ENCODE results near the gene CACNA2D3.

Gene CACNA2D3

DNA sequence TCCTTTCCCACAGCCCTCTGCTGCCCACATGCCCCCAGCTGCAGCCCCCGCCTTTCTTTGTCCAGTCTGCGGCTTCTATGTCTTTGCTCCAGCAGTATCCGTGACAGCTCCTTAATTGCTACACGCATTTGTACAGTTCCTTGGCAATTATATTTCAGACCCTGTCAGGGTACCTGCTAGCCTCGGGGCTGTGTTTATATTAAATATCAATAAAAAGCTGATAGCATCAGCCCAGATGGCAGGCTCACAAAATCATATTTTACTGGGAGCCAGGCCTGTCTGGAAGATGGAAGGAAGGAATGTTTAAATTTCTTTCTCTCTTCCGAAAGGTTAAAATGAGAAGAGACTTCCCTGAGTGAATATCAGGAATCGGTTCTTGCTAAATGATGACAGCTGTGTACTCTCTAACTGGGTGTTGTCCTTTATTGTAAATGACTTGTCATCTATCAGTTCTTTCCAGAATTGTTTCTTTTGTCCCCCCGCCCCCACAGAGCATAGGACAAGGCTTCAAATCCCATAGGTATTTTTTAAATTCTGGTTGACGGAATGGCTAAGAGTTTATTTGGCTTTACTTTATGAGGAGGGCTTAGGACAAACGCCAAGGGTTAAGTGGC lies 427.4 kb downstream of the CACNA2D3 start:
- Histone ChIP-seq H3K4ac (ENCODE audit: low read length) (no peak overlapping the region), H2BK12ac (ENCODE audit: low read length) (no peak overlapping the region), H3K4me3 (ENCODE audit: low read length in 2 of 2) (no peak overlapping the region), H3K9ac (ENCODE audit: low read depth, low read length, poor library complexity) (no peak overlapping the region), H3K14ac (ENCODE audit: low read length) (no peak overlapping the region), H3K9me3 (replicated peaks in 1 of 2; ENCODE audit: control insufficient read depth in 2 of 2, insufficient read depth in 1 of 2, low read depth in 1 of 2, low read length in 2 of 2) (no peaks in the 10 kb centered on the region), H3K79me1 (ENCODE audit: low read depth, low read length) (no peaks in the 10 kb centered on the region), H3K4me2 (ENCODE audit: insufficient read depth, low read length, poor library complexity, severe bottlenecking) (no peak overlapping the region), H3K27me3 (ENCODE audit: control insufficient read depth in 3 of 3, insufficient read depth in 3 of 3, low read depth in 1 of 3, low read length in 3 of 3) (no peaks in the 10 kb centered on the region), H3K36me3 (replicated peaks in 1 of 2; ENCODE audit: control insufficient read depth in 2 of 2, insufficient read depth in 2 of 2, low read length in 2 of 2) (no peaks in the 10 kb centered on the region), H2BK15ac (ENCODE audit: low read length) (no peak overlapping the region), H2BK5ac (ENCODE audit: low read length) (no peak overlapping the region), H3K18ac (ENCODE audit: low read length) (peak overlapping the region; percentile 76), H2BK120ac (ENCODE audit: low read depth, low read length) (no peak overlapping the region), H3K23ac (ENCODE audit: low read depth, low read length, poor library complexity) (no peak overlapping the region), H4K8ac (ENCODE audit: low read depth, low read length) (no peak overlapping the region), H3K27ac (replicated peaks; ENCODE audit: low read length) (no peak overlapping the region), H3K4me1 (ENCODE audit: control insufficient read depth in 2 of 2, insufficient read depth in 1 of 2, low read depth in 1 of 2, low read length in 2 of 2) (no peaks in the 10 kb centered on the region), H2AK5ac (ENCODE audit: low read depth, low read length) (no peak overlapping the region), H2AFZ (ENCODE audit: low read length) (no peak overlapping the region), H4K91ac (ENCODE audit: low read depth, low read length, poor library complexity) (no peak overlapping the region)
- no CpG with 5 or more reads among the region's 10 CpGs for WGBS, 2 donors (ENCODE audit: extremely low coverage in 2 of 2, insufficient read length in 2 of 2, insufficient replicate concordance in 1 of 2)
- no peak for DNase-seq (ENCODE audit: low spot score)

DNA sequence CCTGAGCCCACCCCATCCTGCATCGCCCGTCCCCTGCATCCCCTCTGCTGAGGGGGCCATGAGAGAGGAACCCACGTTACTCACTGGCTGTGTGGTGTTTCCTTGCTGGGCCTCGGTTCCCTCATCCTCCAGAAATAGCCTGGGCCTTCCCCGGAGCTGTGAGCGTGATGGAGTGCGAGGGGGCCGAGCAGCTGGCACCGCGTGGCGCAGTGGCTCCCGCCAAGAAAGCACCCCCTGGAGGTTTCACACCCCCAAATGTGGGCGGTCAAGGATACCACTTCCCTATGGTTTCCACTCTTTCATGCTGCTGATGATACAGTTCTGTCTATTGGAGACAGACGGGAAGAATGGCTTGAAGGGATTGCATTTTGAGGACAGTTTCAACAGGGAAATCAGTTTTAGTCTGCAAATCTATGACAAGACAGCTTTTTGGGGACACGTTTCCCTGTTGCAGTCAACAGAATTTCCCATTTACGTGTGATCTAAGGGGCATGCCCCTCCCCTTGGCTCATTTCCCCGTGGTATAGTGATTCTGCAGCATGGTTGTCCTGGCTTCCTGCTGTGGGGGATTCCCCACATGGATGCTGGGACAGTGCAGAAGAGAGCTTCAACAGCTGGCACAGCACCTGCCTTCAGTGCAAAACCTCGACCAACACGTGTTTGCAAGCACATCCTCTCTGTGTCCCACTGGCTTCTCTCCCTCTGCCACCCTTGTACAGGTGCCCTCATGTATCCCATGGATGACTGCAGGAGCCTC lies 428.0 kb downstream of the CACNA2D3 start:
- Histone ChIP-seq H3K4ac (ENCODE audit: low read length) (no peak overlapping the region), H3K9ac (ENCODE audit: low read depth, low read length, poor library complexity) (no peak overlapping the region), H2BK120ac (ENCODE audit: low read depth, low read length) (no peak overlapping the region), H3K36me3 (replicated peaks in 1 of 2; ENCODE audit: control insufficient read depth in 2 of 2, insufficient read depth in 2 of 2, low read length in 2 of 2) (no peaks in the 10 kb centered on the region), H3K14ac (ENCODE audit: low read length) (no peak overlapping the region), H2AK5ac (ENCODE audit: low read depth, low read length) (no peak overlapping the region), H3K27me3 (ENCODE audit: control insufficient read depth in 3 of 3, insufficient read depth in 3 of 3, low read depth in 1 of 3, low read length in 3 of 3) (no peaks in the 10 kb centered on the region), H3K27ac (replicated peaks; ENCODE audit: low read length) (no peak overlapping the region), H4K91ac (ENCODE audit: low read depth, low read length, poor library complexity) (no peak overlapping the region), H2BK15ac (ENCODE audit: low read length) (no peak overlapping the region), H3K4me1 (ENCODE audit: control insufficient read depth in 2 of 2, insufficient read depth in 1 of 2, low read depth in 1 of 2, low read length in 2 of 2) (no peaks in the 10 kb centered on the region), H3K23ac (ENCODE audit: low read depth, low read length, poor library complexity) (peak overlapping the region; percentile 16), H3K4me3 (ENCODE audit: low read length in 2 of 2) (no peak overlapping the region), H3K4me2 (ENCODE audit: insufficient read depth, low read length, poor library complexity, severe bottlenecking) (no peak overlapping the region), H2BK12ac (ENCODE audit: low read length) (no peak overlapping the region), H3K9me3 (replicated peaks in 1 of 2; ENCODE audit: control insufficient read depth in 2 of 2, insufficient read depth in 1 of 2, low read depth in 1 of 2, low read length in 2 of 2) (no peaks in the 10 kb centered on the region), H2AFZ (ENCODE audit: low read length) (no peak overlapping the region), H4K8ac (ENCODE audit: low read depth, low read length) (no peak overlapping the region), H3K18ac (ENCODE audit: low read length) (peak overlapping the region; percentile 76), H2BK5ac (ENCODE audit: low read length) (no peak overlapping the region), H3K79me1 (ENCODE audit: low read depth, low read length) (no peaks in the 10 kb centered on the region)
- no peak for DNase-seq (ENCODE audit: low spot score)
- WGBS, 2 donors (ENCODE audit: extremely low coverage in 2 of 2, insufficient read length in 2 of 2, insufficient replicate concordance in 1 of 2) = no CpG with 5 or more reads among the region's 19 CpGs

DNA sequence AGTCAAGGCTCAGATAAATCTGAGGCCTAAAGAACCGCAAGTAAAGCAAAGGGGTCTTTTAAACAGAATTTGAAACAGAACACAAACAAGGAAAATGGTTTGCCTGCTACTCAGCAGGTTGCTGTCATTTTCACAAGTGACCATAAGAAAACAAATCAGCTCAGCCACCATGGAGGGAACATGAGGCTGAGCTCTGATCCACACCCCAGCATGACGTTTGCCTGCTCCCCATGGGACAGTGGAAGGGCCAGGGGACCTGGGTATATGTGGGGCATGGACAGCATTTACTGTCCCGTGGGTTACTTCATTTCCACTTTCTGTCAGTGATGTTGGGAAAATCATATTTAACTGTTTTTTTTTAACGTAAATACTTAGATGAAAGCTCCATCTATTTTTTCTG lies 434.3 kb downstream of the CACNA2D3 start:
- no peak overlapping the region for H3K14ac ChIP-seq (ENCODE audit: low read length)
- no peak overlapping the region for H3K27ac ChIP-seq (replicated peaks; ENCODE audit: low read length)
- no peak overlapping the region for H3K4ac ChIP-seq (ENCODE audit: low read length)
- no peak overlapping the region for H3K18ac ChIP-seq (ENCODE audit: low read length)
- H2BK120ac ChIP-seq (ENCODE audit: low read depth, low read length) = no peak overlapping the region
- no peak overlapping the region for H2BK5ac ChIP-seq (ENCODE audit: low read length)
- no peak overlapping the region for H4K8ac ChIP-seq (ENCODE audit: low read depth, low read length)
- H2AFZ ChIP-seq (ENCODE audit: low read length) = no peak overlapping the region
- no peak for DNase-seq (ENCODE audit: low spot score)
- H3K79me1 ChIP-seq (ENCODE audit: low read depth, low read length) = no peaks in the 10 kb centered on the region
- no peaks in the 10 kb centered on the region for H3K27me3 ChIP-seq (ENCODE audit: control insufficient read depth in 3 of 3, insufficient read depth in 3 of 3, low read depth in 1 of 3, low read length in 3 of 3)
- H2AK5ac ChIP-seq (ENCODE audit: low read depth, low read length) = no peak overlapping the region
- peaks cover 0 to 2% of the 10 kb centered on the region in 2 donors for H3K4me1 ChIP-seq (ENCODE audit: control insufficient read depth in 2 of 2, insufficient read depth in 1 of 2, low read depth in 1 of 2, low read length in 2 of 2)
- H3K9ac ChIP-seq (ENCODE audit: low read depth, low read length, poor library complexity) = no peak overlapping the region
- no peak overlapping the region for H2BK15ac ChIP-seq (ENCODE audit: low read length)
- no peak overlapping the region for H3K4me3 ChIP-seq (ENCODE audit: low read length in 2 of 2)
- H3K4me2 ChIP-seq (ENCODE audit: insufficient read depth, low read length, poor library complexity, severe bottlenecking) = no peak overlapping the region
- no peak overlapping the region for H4K91ac ChIP-seq (ENCODE audit: low read depth, low read length, poor library complexity)
- WGBS, 2 donors (ENCODE audit: extremely low coverage in 2 of 2, insufficient read length in 2 of 2, insufficient replicate concordance in 1 of 2) = no CpG with 5 or more reads among the region's 4 CpGs
- no peak overlapping the region for H3K23ac ChIP-seq (ENCODE audit: low read depth, low read length, poor library complexity)
- no peaks in the 10 kb centered on the region for H3K36me3 ChIP-seq (replicated peaks in 1 of 2; ENCODE audit: control insufficient read depth in 2 of 2, insufficient read depth in 2 of 2, low read length in 2 of 2)
- H3K9me3 ChIP-seq (replicated peaks in 1 of 2; ENCODE audit: control insufficient read depth in 2 of 2, insufficient read depth in 1 of 2, low read depth in 1 of 2, low read length in 2 of 2) = no peaks in the 10 kb centered on the region
- H2BK12ac ChIP-seq (ENCODE audit: low read length) = no peak overlapping the region

DNA sequence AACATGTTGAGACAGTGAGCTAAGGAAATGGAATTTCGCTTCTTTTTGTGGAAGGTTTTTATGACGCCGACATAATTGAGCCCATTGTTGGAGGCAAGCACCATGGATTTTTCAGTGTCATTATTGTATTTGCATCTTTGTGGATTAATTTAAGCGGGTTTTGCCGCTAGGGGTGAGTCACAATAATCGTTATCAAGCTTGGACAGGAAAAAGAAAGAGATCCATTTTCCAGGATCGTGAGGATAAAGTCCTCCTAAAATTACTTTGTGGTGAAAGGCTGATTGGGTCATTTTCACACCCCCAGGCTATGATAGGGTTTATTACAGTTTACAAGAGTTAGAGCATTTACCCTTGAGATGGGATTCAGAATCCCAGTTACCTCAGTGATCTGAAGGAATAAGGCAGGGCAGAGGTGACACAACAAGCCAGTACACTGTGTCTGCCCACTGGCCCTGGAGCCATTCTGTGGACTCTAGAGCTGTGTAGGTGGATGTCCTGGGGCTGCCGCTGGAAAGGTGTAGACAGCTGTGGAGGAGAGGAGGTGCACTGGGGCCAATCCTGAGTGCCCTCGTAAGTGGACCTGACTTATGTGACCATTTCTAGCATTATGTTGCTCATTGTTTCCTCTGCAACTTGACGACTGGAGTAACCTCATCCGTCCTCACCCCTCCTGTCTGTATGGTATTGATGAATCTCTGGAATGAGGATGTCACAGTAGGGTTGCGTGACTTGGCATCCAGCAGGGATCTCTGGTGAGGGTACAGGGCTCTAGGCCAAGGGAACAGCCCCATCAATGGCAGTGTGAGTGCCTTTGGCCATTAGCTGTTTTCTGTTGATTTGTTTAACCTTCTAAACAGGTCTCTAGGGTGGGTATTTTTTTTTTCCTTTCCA lies 435.4 kb downstream of the CACNA2D3 start:
- H2AFZ ChIP-seq (ENCODE audit: low read length) = no peak overlapping the region
- peak overlapping the region; percentile 43 for H2AK5ac ChIP-seq (ENCODE audit: low read depth, low read length)
- no peak overlapping the region for H3K14ac ChIP-seq (ENCODE audit: low read length)
- H3K4ac ChIP-seq (ENCODE audit: low read length) = no peak overlapping the region
- H3K27ac ChIP-seq (replicated peaks; ENCODE audit: low read length) = no peak overlapping the region
- H3K79me1 ChIP-seq (ENCODE audit: low read depth, low read length) = no peaks in the 10 kb centered on the region
- H3K9ac ChIP-seq (ENCODE audit: low read depth, low read length, poor library complexity) = no peak overlapping the region
- no peak overlapping the region for H3K18ac ChIP-seq (ENCODE audit: low read length)
- peaks cover 0 to 2% of the 10 kb centered on the region in 2 donors for H3K4me1 ChIP-seq (ENCODE audit: control insufficient read depth in 2 of 2, insufficient read depth in 1 of 2, low read depth in 1 of 2, low read length in 2 of 2)
- no CpG with 5 or more reads among the region's 12 CpGs for WGBS, 2 donors (ENCODE audit: extremely low coverage in 2 of 2, insufficient read length in 2 of 2, insufficient replicate concordance in 1 of 2)
- no peaks in the 10 kb centered on the region for H3K36me3 ChIP-seq (replicated peaks in 1 of 2; ENCODE audit: control insufficient read depth in 2 of 2, insufficient read depth in 2 of 2, low read length in 2 of 2)
- no peak overlapping the region for H4K8ac ChIP-seq (ENCODE audit: low read depth, low read length)
- no peak overlapping the region for H4K91ac ChIP-seq (ENCODE audit: low read depth, low read length, poor library complexity)
- peak overlapping the region; percentile 17 for H3K23ac ChIP-seq (ENCODE audit: low read depth, low read length, poor library complexity)
- peak overlapping the region; percentile 19 for H2BK15ac ChIP-seq (ENCODE audit: low read length)
- no peaks in the 10 kb centered on the region for H3K9me3 ChIP-seq (replicated peaks in 1 of 2; ENCODE audit: control insufficient read depth in 2 of 2, insufficient read depth in 1 of 2, low read depth in 1 of 2, low read length in 2 of 2)
- no peak overlapping the region for H2BK5ac ChIP-seq (ENCODE audit: low read length)
- H2BK12ac ChIP-seq (ENCODE audit: low read length) = no peak overlapping the region
- no peak for DNase-seq (ENCODE audit: low spot score)
- H3K27me3 ChIP-seq (ENCODE audit: control insufficient read depth in 3 of 3, insufficient read depth in 3 of 3, low read depth in 1 of 3, low read length in 3 of 3) = no peaks in the 10 kb centered on the region
- no peak overlapping the region for H3K4me2 ChIP-seq (ENCODE audit: insufficient read depth, low read length, poor library complexity, severe bottlenecking)
- no peak overlapping the region for H3K4me3 ChIP-seq (ENCODE audit: low read length in 2 of 2)
- no peak overlapping the region for H2BK120ac ChIP-seq (ENCODE audit: low read depth, low read length)

Data from neuronal stem cell (in vitro differentiated cells).